OCI-LY7 (cell line): ENCODE data around the gene CFDP1.

Experiments
- EZH2phosphoT487 ChIP-seq: fragments of 200-600 bp; sonication (generic); IDR thresholded peaks from 2 replicates; pipeline ENCODE4 v1.6.1; 2018; ENCODE audit warnings: low read depth, borderline replicate concordance, mild to moderate bottlenecking, mixed run types, antibody characterized with exemption, low read length, moderate library complexity, mixed read lengths
- TF ChIP-seq, protein P1 (sequence below): fragments of 200-600 bp; sonication (generic); conservative IDR thresholded peaks from 2 replicates; pipeline ENCODE4 v1.5.1; 2014; ENCODE audit warnings: mild to moderate bottlenecking, antibody characterized with exemption, low read length, moderate library complexity, mixed read lengths

DNA sequence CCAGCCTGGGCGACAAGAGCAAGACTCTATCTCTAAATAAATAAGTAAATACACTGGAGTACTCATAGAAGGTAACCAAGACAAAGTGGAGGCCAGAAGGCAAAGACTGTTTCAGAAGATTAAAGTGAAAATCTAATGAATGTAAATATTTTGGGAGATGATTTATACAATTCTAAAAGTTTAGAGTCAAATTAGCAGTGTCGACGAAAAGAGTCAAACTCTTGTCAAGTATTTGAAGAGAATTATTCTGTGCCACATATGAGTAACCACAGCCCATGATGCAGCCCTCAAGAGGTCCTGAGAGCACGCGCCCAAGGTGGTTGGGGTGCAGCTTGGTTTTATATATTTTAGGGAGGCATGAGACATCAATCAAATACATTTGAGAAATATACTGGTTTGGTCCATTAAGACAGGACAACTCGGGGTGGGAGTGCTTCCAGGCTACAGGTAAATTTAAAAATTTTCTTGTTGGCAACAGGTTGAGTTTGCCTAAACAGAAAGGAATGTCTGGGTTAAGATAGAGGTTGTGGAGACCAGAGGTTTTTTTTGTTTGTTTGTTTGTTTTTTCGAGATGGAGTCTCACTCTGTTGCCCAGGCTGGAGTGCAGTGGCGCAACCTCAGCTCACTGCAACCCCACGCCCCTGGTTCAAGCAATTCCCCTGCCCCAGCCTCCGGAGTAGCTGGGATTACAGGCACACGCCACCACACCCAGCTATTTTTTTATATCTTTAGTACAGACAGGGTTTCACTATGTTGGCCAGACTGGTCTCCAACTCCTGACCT, 3.5 kb downstream of the CFDP1 start:
- TF ChIP-seq, protein P1, sequence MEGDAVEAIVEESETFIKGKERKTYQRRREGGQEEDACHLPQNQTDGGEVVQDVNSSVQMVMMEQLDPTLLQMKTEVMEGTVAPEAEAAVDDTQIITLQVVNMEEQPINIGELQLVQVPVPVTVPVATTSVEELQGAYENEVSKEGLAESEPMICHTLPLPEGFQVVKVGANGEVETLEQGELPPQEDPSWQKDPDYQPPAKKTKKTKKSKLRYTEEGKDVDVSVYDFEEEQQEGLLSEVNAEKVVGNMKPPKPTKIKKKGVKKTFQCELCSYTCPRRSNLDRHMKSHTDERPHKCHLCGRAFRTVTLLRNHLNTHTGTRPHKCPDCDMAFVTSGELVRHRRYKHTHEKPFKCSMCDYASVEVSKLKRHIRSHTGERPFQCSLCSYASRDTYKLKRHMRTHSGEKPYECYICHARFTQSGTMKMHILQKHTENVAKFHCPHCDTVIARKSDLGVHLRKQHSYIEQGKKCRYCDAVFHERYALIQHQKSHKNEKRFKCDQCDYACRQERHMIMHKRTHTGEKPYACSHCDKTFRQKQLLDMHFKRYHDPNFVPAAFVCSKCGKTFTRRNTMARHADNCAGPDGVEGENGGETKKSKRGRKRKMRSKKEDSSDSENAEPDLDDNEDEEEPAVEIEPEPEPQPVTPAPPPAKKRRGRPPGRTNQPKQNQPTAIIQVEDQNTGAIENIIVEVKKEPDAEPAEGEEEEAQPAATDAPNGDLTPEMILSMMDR: no peak
- no peak for TF ChIP-seq EZH2phosphoT487
